ENCODE results near the gene NUP214. TPM values are rescaled to one million over a fixed set of nuclear protein-coding genes. Genes with fewer than 3 reads are reported as not detected.

Gene NUP214
- total and polyA plus RNA-seq, 2 of the 8 experiments (the other 6 are each of a cell fraction or from before 2014, with no cell fraction given), result 28.6 to 50.2 TPM

- ChIA-PET POLR2A (ENCODE audit: partially characterized antibody) (interaction anchor here (0.6 to 29.0 kb wide), 6 partner anchors 17 to 1650 kb away, joined by 3 to 751 read pairs (median 6); partner anchors contain the start of gene NUP214), CTCF (ENCODE audit: partially characterized antibody) (interaction anchor here (0.6 to 6.3 kb wide), 9 partner anchors 10 to 402 kb away, joined by 3 to 47 read pairs (median 4); partner anchors contain the start of gene NUP214)
- no peak overlapping the region for H3K56ac ChIP-seq (replicated peaks; ENCODE audit: insufficient read length, low read depth, low read length)
- H2AK5ac ChIP-seq (ENCODE audit: low read depth, low read length), result no peak overlapping the region
- H2BK20ac ChIP-seq (ENCODE audit: low read length), result no peak overlapping the region
- H3K4me3 ChIP-seq (ENCODE audit: extremely low read depth in 1 of 4, insufficient read depth in 2 of 4, low read depth in 3 of 4, low read length in 4 of 4), result no peak overlapping the region
- DNase-seq (ENCODE audit: low read depth in 1 of 2, low spot score in 2 of 2) (no peak), FAIRE-seq (no peak)
- H3K36me3 ChIP-seq (ENCODE audit: control insufficient read depth in 2 of 4, insufficient read depth in 4 of 4, low read length in 3 of 4), result peaks cover 5 to 28% (median 8%) of the 10 kb centered on the region in 4 experiments; a peak in 7 of 8 replicates
- no peak overlapping the region for H4K5ac ChIP-seq (ENCODE audit: insufficient read length, low read depth, low read length)
- peaks cover 8 to 60% (median 47%) of the 10 kb centered on the region in 4 experiments for H3K4me1 ChIP-seq (replicated peaks in 1 of 4; ENCODE audit: control insufficient read depth in 3 of 4, insufficient read depth in 4 of 4, low read length in 3 of 4)
- H3K79me1 ChIP-seq (ENCODE audit: low read depth, low read length), result peaks cover 8% of the 10 kb centered on the region
- 94% methylated on average over 11 of the region's 11 CpGs; no CpG with 5 or more reads in 1 of the 2 experiments for WGBS, 2 experiments (ENCODE audit: extremely low coverage in 1 of 2, insufficient coverage in 1 of 2, insufficient read length in 1 of 2, insufficient replicate concordance in 2 of 2, low coverage in 1 of 2, low lambda C conversion rate in 2 of 2, missing lambda C conversion rate in 1 of 2)
- peaks cover 0 to 18% of the 10 kb centered on the region in 2 experiments; a peak in 1 of 4 replicates for H3K79me2 ChIP-seq (ENCODE audit: control insufficient read depth in 1 of 2, insufficient read depth in 2 of 2, low read length in 2 of 2)
- no peak overlapping the region for H3K23ac ChIP-seq (ENCODE audit: insufficient read length)
- no peak overlapping the region; the same call in none of the 2 replicates for H2BK5ac ChIP-seq (ENCODE audit: low read depth, low read length)
- peaks cover 2 to 3% of the 10 kb centered on the region in 2 experiments for H4K20me1 ChIP-seq (replicated peaks in 1 of 2; ENCODE audit: control insufficient read depth in 1 of 2, insufficient read depth in 2 of 2, low read length in 2 of 2)
- H2BK15ac ChIP-seq (ENCODE audit: low read length), result no peak overlapping the region; the same call in 1 of the 2 replicates
- H3K18ac ChIP-seq (ENCODE audit: extremely low read depth, low read length), result no peak overlapping the region
- no peak overlapping the region for H3K27ac ChIP-seq (ENCODE audit: low read depth, low read length)
- H3K4ac ChIP-seq (replicated peaks; ENCODE audit: insufficient read length, low read depth, low read length), result no peak overlapping the region
- H3K9ac ChIP-seq (replicated peaks in 1 of 4; ENCODE audit: extremely low read depth in 1 of 4, low read depth in 3 of 4, low read length in 3 of 4), result no peak overlapping the region
- no peaks in the 10 kb centered on the region for H3K27me3 ChIP-seq (replicated peaks in 1 of 4; ENCODE audit: control insufficient read depth in 3 of 4, extremely low read depth in 1 of 4, insufficient read depth in 3 of 4, low read length in 3 of 4)
- no peak overlapping the region for H4K91ac ChIP-seq (replicated peaks; ENCODE audit: insufficient read length, low read length)
- no peak overlapping the region for H2AFZ ChIP-seq (ENCODE audit: low read length)
- H3K23me2 ChIP-seq (ENCODE audit: low read depth, low read length), result peaks cover 4% of the 10 kb centered on the region
- H2BK12ac ChIP-seq (ENCODE audit: low read depth, low read length), result 0 out of 2 replicates have a peak overlapping the region, but pooled peaks have one; percentile 14
- no peaks in the 10 kb centered on the region for H3K9me3 ChIP-seq (ENCODE audit: insufficient read depth in 2 of 2, low read depth in 1 of 2, low read length in 1 of 2)
- H3K4me2 ChIP-seq (ENCODE audit: insufficient read depth in 1 of 2, low read depth in 2 of 2, low read length in 2 of 2), result no peak overlapping the region
- H2BK120ac ChIP-seq (replicated peaks; ENCODE audit: low read depth, low read length), result no peak overlapping the region
- no peak overlapping the region for H3K14ac ChIP-seq (ENCODE audit: insufficient read length)
- H4K8ac ChIP-seq (ENCODE audit: extremely low read depth, insufficient read depth, low read length), result no peak overlapping the region
- TF ChIP-seq POLR2A (IDR thresholded peaks at IDR 0.05; ENCODE audit: control extremely low read depth in 1 of 2, low read depth in 2 of 2, low read length in 2 of 2) (0 out of 3 replicates have a peak, but pooled peaks of 1 of the 2 experiments have one; percentile 22), SIN3A (conservative IDR thresholded peaks at IDR 0.05 in 1 of 2, IDR thresholded peaks at IDR 0.05 in 1 of 2; ENCODE audit: low read depth in 1 of 2, low read length in 2 of 2) (no peak)
Observed at GRCh38 chr9:131101207-131101964, 24.0 kb upstream of the NUP214 start.

Data from H1 (cell line).